GM21360 (cell line): ENCODE results near the gene TLCD3A.
"Not testable (repeated sequence)": the region's sequence is repeated elsewhere in the genome, so short reads cannot be mapped to it uniquely, and the experiment has no call there.

ENCODE experiments used
- ATAC-seq: cut with Tn5 transposase; IDR thresholded peaks from one replicate; pipeline ENCODE4 v1.9.1; 2021; ENCODE audit warnings: mild to moderate bottlenecking, moderate library complexity; ENCODE audit not compliant: unreplicated experiment

The TLCD3A gene

DNA sequence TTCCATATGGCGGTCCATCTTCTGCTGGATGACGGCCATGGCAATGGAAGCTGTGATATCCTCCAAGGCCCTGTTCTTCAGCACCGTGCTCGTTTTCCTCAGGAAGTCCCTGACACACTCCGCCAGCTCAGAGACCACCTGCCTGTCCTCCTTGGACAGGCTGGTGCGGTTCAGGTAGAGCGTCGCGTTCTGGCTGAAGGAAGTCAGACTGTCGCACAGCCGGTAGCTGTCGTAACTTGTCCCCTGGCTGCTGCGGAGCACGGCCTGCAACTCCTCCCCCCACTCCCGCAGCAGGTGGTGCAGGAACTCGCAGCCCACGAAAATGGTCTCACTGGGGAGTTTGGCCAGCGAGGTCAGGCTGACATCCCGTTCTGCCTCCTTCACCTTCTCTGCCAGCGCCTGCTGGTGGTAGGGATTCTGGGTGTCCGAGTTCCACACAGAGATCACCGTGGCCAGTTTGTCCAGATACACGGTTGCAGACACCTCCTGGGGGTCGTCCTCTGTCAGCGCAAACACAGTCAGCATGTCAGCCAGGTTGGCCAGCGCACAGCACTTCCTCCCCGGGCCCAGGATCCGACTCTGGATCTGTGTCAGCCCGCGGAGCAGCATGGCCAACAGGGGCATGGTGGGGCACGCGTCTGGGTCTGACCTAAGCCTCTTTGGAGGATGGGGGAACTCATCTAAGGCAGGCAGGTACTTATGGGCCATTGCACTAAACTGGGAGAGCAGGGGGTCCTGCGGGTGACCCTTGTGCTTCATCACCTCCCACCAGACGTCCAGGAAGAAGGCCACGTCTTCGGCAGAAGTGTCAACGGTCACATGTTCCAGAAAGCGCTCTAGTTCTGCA, 14.6 kb downstream of the TLCD3A start:
- no peak for ATAC-seq

DNA sequence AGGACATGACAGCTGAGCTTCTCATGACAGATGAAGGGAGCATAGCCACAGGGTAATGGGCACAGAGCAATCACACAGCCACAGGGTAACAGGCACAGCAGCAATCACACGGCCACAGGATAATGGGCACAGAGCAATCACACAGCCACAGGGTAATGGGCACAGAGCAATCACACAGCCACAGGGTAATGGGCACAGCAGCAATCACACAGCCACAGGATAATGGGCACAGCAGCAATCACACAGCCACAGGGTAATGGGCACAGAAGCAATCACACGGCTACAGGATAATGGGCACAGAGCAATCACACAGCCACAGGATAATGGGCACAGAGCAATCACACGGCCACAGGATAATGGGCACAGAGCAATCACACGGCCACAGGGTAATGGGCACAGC, 16.2 kb downstream of the TLCD3A start:
- not testable (repeated sequence) for ATAC-seq

DNA sequence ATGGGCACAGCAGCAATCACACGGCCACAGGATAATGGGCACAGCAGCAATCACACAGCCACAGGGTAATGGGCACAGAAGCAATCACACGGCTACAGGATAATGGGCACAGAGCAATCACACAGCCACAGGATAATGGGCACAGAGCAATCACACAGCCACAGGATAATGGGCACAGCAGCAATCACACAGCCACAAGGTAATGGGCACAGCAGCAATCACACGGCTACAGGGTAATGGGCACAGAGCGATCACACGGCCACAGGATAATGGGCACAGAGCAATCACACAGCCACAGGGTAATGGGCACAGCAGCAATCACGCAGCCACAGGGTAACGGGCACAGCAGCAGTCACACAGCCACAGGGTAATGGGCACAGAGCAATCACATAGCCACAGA, 17.0 kb downstream of the TLCD3A start:
- not testable (repeated sequence) for ATAC-seq

DNA sequence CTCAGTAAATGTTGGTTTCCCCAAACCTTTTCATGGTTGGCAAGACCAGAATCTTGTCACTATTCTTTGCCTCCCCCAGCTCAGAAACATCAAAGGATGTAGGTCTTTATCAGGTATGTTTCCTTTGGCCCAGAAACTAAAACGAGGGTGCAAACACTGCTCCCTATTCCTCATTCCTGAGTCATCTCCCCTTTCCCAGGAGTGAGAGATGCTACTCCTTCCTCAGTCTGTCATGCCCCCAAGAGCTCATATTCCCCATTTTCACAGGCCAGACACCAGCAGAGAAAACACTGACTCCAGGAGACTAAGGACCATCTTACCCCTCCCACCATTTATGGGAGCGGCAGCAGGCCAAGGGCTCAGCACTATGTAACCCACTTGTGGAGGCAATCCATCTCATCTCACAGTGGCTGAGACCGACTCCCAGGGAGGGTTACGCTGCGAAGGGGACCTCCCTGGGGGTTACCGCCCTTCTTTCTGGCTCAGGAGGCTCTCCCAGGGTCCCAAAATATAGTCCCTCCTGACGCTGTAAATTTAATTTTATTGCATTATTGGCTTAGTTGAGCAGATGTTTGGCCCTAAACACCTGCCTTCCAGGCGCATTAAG, 18.1 kb downstream of the TLCD3A start:
- ATAC-seq, result no peak

DNA sequence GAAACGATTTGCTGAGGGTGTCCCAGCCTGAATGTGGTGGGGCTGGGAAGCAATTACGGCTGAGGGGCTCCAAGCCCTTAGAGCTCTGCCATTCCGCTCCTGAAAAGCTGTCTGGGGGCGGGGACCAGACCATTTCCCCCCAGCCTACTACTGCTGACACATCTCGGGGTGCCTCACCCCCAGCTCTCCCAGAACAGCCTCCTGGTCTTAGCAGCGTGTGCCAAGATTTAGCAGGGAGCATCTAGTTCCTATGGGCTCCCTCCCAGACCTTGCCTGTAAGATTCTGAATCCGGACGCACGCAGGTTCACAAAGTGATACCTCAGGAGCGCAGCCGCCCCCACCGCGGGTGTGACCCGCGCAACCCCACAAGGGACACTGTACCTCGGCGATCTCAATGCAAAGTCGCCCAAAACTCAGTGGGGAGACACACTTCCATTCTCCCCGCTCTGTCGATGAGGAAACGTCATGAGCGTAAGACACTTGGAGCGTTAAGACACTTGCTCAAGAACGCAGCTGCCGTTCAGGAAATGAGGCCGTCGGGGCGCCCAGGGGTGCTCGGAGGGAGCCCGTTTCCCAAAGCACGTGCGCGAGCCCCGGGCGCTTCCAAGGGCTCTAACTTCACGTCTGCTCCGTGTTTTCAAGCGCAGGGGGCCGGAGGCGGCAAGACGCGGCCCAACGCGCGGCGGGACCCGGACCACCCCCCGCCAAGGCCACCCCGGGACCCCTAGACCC, 19.0 kb downstream of the TLCD3A start:
- ATAC-seq, result peak; percentile 33

DNA sequence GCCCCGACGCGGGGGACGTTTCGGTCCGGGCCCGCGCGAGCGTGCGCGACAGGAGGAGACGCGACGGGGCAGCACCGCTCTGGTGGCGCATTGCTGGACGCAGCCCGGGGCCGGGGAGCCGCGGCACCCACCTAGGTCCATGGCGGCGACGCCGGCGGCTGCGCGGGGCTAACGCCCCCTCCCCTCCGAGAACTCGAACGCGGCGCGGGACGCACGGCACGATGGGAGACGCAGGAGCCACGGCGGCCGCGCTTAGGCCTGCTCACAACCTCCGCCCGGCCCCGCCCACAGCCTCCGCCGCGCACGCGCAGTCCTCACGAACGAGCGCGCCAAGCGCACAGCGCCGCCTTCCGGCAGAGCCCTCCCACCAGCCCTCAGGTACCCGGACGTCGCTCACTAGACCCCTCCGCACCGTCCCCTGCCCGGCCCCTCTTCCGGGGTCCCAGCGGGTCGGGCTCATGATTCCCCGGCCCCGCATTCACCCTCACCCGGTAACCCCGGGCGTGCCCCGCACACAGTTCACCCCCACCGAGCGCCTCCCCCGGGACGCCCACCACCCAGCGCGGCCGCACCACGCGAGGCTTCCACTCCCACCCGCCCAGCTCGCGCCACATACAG, 19.7 kb downstream of the TLCD3A start, which contains the start of gene GEMIN4:
Gene GEMIN4, minus strand, starts transcription at position 263 of the 618 bp plus-strand sequence. Its CDS starts 122 bp downstream, at position 141.
- peak; percentile 67 for ATAC-seq

DNA sequence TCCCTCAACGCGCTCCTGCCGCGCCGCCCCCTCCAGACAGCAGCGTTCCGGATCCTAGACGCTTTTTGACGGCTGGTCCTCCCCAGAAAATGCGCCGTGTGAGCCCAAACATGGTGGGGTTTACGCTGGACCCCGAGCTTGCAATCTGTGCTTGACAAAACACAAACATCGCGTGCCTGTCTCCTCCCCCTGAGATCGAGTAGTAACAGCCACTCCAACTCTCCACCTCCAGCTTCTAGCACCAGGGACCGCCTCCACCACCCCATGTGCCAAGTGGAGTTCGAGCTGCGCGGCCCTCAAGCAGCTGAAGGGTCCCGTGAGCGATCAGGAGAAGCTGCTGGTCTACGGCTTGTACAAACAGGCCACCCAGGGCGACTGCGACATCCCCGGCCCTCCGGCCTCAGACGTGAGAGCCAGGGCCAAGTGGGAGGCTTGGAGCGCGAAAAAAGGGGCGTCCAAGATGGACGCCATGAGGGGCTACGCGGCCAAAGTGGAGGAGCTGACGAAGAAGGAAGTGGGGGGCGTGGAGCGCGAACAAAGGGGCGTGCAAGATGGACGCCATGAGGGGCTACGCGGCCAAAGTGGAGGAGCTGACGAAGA, 20.3 kb downstream of the TLCD3A start:
- no peak for ATAC-seq

DNA sequence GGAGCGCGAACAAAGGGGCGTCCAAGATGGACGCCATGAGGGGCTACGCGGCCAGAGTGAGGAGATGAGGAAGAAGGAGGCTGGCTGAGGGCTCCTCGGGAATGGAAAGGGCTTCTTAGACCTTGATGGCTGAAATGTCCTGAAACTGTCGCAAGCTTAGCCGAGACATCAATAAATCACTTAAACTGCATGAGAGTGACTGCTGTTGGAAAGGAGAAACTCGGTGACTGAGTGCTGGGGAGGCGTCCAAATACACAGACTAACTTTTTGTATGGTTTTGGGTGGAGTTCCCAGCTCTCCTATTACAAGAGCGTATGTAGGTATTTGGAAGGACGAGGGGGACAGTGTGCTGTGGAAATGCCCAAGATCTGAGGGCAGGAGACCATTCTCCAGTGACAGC, 21.0 kb downstream of the TLCD3A start:
- no peak for ATAC-seq

DNA sequence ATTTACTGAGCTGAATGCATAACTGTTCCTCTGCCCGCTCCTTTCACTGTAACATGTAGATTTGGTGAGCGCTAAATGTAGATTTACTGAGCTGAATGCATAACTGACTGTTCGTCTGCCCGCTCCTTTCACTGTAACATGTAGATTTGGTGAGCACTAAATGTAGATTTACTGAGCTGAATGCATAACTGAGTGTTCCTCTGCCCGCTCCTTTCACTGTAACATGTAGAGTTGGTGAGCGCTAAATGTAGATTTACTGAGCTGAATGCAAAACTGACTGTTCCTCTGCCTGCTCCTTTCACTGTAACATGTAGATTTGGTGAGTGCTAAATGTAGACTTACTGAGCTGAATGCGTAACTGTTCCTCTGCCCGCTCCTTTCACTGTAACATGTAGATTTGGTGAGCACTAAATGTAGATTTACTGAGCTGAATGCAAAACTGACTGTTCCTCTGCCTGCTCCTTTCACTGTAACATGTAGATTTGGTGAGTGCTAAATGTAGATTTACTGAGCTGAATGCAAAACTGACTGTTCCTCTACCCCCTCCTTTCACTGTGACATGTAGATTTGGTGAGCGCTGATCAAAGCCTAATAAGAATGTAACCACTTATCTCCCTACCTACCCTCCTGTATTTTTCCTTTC, 23.0 kb downstream of the TLCD3A start:
- ATAC-seq, result not testable (repeated sequence)

DNA sequence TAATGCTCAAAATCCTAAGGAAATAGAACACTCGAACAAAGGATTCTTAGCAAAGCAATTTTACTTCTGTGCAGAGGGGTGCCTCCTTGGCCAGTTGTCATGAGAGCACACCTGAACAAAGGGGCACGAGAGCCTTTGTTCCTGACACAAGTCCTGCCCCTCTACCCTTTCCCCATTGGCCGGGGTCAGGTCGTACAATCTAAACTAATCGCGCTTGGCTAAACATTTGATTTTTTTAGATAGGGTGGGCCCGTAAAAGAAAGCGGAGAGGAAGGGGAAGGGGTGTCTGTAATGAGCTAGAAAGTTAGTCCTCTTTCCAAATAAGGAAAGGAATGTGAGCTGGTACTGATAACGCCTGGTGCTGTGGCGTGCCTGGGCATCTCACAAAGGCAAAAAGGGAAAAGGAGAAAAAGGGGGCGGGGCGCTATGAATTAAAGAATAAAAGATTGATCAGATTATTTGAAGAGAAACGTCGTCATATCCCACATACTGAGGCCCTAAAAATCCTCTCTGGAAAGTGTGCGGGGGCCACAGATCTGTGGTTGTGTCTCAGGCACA, 23.7 kb downstream of the TLCD3A start:
- ATAC-seq, result not testable (repeated sequence)

DNA sequence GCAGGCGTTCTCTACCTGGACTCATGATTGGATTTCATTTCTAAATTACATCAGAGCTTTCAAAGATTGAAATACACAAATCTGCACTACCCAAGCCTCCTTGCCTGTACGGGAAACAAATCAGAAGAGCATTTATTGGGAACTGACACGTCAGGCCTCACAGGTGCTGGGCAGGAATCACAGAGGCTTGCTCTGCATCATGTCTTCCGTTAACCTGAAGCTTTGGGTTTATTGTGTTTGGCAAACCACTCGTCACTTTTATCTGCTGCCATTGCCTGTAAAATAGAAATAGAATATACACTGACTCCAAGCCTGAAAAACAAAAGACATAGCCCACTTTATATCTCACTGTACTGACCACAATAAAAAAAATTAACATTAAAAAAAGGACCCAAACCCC, 27.6 kb downstream of the TLCD3A start:
- ATAC-seq, result no peak

DNA sequence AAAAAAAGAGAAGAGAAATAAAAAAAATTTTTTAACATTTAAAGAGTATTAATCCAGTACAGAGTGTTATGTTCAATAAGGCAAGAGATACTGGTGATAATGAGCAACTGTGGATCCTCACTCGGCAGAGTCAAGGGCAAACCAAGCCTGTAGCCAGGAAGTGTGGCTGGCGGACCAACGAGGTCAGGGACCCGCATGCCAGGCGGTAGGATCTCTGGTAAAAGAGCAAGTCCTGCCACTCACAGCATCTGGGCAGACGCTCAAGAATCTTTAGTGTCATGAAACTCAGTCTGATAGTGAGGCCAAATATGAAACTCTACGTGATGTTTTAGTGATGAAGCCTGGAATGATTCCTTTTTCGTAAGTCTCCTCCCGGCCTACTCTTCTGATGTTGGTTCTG, 28.0 kb downstream of the TLCD3A start:
- no peak for ATAC-seq

DNA sequence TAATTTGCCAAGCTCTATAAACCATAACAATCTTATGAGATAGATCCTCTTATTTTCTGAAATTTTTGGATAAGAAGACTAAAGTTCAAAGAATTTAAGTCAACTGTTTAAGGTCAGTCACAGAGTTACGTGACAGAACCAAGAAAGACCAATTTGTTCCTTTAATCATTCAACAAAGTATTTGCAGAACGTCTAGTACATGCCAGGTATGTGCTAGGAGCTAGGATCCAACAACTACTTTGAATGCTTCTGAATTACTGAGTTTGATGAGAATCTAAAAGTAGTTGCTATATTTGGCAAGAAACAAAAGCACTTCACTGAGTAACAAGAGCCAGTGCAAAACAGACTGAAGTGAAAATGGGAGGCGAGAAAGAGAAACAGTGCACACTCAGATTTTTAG, 34.7 kb downstream of the TLCD3A start:
- ATAC-seq, result no peak

DNA sequence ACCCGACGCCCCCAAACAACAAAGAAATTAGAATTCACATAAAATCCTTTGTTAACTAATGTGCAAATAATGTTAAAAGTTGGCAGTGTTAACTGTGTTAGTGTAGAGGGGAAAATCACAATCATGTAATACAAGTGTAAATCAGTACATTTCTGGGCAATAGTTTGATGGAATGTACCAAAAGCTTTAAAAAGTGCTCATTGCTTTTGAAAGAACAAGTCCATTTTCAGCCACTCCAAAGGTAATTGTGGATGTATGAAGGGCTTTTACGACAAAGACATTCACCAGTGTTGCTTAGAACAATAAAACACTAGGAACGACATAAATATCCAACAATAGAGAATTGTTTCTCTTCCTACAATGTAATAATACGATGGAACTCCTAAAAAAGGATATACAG, 40.6 kb downstream of the TLCD3A start:
- ATAC-seq, result no peak

DNA sequence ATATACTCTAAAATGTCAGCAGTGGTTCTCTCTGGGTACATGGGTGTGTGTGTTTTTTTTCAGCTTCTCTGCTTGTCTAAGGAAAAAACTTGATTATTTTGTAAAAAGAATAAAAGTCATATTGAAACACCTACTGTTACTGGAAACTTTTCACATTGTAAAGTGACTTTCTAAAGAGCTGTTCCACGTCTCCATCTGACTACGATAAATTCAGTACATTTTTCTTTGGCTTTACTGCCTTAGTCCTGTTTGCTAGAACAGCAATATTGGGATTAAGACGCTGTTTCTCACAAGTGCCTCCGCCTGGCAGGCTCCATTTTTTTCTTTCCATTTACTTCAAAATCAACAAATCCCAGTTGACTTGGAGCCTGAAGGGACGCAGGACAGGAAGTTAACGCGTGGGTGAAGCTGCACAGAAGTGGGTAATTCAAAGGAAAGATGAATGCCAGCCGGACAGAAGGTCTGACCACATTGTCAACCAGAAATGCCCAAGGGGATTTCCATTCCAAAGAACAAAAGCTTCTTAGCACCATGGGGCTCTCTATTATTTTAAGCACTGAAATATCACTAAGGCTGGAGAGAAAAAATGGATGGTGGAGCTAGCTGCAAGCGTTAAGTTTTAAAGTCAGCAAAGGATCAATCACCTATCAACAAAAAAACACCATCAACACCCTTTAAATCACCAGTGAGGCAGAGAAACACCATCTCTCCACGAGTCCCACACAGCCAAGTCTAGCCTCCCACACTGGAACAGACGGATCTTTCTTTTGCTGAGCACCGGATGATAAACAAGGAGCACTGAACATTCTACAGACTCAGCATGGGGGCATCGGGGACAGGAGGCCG, 41.3 kb downstream of the TLCD3A start:
- no peak for ATAC-seq

DNA sequence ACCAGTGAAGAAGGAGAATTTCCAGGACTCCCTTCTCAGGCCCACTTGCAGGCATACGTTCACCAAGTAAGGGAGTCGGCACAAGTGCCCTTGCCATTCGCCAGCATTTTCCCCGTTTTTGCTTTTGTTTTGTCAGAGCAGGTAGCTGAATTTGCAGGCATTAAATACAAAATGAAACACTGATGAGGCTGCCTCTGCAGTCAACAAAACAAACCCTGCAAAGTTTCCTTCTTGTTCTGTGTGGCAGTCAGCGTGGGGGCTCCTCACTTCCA, 41.9 kb downstream of the TLCD3A start:
- no peak for ATAC-seq

DNA sequence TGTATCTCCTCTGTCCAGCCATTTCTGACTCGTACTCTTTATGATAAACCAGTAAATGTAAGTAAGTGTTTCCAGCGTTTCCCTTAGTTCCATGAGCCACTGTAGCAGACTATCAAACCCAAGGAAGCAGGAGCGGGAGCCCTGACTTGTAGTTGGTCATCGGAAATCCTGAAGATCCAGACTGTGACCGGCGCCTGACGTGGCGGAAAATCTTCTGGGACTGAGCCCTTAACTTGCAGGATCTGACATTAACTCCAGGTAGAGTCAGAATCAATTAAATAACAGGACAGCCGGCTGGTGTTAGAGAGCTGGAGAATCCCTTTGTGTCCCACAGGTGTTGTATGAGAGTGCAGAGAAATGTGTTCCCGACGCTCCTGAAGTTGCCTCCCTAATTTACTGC, 45.7 kb downstream of the TLCD3A start:
- ATAC-seq, result no peak

DNA sequence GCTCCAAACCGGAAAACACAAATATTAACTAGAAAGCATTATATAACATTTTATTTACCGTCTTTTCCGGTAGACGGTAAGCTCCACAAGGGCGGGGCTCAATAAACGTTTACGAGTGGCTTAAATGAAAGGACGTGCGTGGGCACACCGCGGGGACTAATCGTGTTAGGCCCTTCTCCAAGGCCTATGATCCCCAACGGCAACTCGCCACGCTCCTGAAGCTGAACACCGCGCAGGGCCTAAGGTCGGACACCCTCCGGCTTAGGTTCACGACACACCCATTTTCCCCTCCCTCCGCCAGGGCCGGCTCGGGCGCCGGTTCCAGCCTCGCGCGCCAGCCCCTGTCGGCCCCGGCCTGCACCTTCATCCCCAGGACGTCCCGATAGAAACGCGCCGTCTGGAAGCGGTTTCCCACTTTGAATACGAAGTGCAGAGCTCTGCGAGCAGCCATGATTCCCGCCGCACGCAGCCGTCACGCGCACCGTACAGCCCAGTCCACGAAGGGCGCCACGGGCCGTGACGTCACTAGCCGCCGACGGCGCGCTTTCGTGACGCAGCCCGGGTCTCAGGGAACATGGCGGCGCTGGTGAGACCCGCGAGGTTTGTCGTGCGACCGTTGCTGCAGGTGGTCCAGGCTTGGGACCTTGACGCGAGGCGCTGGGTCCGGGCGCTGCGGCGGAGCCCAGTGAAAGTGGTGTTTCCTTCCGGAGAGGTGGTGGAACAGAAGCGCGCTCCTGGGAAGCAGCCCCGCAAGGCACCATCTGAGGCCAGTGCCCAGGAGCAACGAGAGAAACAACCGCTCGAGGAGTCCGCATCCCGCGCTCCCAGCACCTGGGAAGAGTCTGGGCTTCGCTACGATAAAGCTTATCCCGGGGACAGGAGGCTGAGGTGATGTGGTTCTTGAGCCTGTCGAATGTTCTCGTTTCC, 49.7 kb downstream of the TLCD3A start, which contains the start of the genes GLOD4 and MRM3:
Gene GLOD4, minus strand, starts transcription at position 476 of the 927 bp plus-strand sequence. Its CDS starts 25 bp downstream, at position 451.
Gene MRM3, plus strand, starts transcription at position 549 of the 927 bp plus-strand sequence. Its CDS starts 26 bp downstream, at position 575.
- peak; percentile 82 for ATAC-seq
